HG02938 (cell line): ENCODE measurements around the gene IYD.
"Not testable (repeated sequence)": the region's sequence is repeated elsewhere in the genome, so short reads cannot be mapped to it uniquely, and the experiment has no call there.

ENCODE experiments used
- ATAC-seq: cut with Tn5 transposase; IDR thresholded peaks from one replicate; pipeline ENCODE4 v1.9.1; 2021; ENCODE audit warnings: mild to moderate bottlenecking, moderate library complexity; ENCODE audit not compliant: unreplicated experiment

The IYD gene

GRCh38 chr6:150349546-150349945, 19.3 kb upstream of the IYD start:
- no peak for ATAC-seq

DNA sequence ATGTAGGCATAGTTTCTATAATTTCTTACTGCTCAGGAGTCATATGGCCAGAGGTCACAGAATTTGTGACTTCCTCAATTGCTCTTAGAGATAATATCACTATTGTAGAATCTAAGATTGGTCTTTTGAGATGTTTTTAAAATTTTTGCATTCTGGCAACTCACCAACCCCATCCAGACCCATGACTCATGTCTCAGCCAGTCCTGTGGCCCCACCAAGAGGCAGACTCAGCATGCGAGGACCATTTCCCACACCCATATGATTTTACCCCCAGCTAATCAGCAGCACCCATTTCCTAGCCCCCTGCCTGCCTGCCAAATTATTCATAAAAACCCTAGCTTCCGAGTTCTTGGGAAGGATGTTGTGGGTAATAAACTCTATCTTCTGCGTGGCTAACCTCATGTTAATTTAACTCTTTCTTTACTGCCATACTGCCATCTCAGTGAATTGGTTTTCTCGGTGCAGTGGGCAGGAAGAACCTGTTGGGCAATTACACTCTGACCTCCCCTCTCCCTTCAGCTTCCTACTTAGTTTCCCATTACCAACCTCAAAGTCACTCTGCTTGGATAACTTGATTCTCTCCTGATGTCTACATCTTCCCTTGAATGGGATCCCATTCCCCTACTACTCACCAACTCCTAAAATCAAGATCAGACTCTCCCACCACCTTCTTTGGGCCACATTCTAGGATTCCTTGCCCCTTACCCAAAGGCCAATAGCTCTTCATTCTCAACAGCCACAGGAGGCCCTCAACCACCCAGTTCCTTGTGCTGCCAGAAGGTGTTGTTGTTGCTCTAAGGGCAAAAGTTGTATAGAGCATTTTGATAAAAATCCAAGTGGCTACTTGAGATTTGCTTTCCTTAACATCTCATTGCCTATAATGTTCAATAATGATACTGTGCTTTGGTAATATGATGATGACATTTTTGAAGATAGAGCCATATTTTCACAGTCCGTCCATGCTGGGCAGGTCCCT, 16.2 kb upstream of the IYD start:
- no peak for ATAC-seq

GRCh38 chr6:150353445-150353844, 15.4 kb upstream of the IYD start:
- ATAC-seq, result no peak

- no peak for ATAC-seq
These were observed 13.8 kb upstream of the IYD start for GRCh38 chr6:150354754-150355571.

DNA sequence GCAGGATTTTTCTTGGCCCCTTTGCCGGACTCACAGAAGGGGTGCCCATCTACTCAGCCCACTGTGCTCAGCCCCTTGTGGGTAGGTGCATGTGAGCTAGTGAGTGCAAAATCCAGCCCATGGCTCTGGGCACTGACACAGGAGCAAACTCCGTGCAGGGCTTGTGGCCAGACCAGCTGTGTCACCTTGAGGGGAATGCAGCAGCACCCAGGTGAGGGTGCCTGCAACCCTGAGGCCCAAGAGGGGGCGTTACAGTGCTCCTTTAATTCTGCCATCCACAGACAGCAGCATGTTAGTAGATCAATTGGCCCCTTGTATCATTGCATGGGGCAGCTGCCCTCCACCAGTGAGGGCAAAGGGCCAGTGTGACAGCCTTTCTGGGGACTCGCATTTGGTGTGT, 12.9 kb upstream of the IYD start:
- ATAC-seq, result no peak

DNA sequence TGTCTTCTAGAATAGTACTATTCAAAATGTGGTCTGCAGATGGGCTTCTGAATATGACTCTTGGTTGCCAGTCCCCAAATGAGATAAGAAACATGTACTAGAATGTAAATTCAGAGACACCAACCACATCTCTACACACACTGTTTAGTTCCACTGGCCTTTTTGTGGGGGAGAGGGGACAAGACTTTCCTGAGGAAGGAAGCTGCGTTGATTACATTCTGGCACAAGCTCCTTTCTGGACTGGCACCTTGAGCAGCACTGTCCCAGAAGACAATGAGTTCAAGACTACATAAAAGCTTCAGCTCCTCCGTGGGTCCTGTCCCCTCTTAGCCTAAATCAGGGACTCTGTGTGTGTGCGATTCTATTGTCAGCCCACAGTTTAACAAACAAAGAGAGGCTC, 6.9 kb upstream of the IYD start:
- ATAC-seq, result no peak

- ATAC-seq, result no peak
These were observed 5.1 kb upstream of the IYD start for GRCh38 chr6:150363733-150364132.

GRCh38 chr6:150366118-150366778, 2.6 kb upstream of the IYD start:
- ATAC-seq, result no peak

DNA sequence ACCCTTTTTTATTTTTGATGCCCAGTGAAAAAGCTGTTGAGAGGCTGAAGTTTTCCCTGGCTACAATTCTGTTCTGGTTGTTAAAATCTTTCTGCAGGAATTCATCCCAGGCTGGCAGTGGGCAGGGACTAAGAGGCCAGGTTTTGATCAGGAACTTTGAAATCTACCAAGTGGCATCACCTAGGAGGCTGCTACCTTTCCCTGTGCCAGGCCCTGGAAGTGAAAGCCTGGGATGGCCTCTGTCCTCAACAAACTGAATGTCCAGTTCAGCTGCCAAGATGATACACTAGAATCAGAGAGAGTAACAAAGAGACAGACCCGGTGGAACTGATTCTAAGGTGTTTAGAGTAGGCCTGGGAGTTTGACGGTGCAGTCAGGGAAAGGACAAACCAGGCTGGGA, 596 bp downstream of the IYD start:
- no peak for ATAC-seq

DNA sequence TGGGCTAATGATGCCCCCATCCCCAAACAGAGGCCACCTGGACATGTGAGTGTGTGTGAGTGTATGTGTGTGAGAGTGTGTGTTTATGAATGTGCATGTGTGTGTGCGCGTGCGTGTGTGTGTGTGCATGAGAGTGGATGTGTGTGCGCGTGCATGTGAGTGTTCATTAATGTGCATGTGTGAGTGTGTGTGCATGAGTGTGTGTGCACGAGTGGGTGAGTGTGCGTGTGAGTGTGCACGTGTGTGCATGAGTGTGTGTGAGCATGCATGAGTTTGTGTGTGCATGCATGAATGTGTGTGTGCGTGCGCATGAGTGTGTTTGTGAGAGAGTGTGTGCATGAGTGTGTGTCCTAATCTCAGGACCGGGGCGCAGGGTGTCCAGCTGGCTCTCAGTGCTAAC, 1.3 kb downstream of the IYD start:
- ATAC-seq, result no peak

GRCh38 chr6:150371356-150371755, 2.5 kb downstream of the IYD start:
- no peak for ATAC-seq

DNA sequence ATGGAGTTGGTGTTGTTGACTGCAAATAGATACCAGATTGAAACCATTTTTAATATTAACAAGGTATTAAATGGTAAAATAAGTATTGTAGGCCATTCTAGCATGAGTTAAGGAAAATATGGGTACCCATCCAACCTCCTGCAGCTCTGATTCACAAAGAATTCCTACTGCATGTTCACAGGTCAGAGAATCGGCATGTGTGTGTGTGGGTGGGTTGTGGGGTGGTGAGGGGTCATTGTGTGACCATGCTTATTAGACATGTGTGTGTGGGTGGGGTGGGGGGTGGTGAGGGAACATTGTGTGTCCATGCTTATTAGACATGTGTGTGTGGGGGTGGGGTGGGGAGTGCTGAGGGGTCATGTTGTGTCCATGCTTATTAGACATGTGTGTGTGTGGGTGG, 3.2 kb downstream of the IYD start:
- no peak for ATAC-seq

GRCh38 chr6:150373260-150373701, 4.5 kb downstream of the IYD start:
- ATAC-seq, result no peak

GRCh38 chr6:150374346-150374745, 5.5 kb downstream of the IYD start:
- not testable (repeated sequence) for ATAC-seq

DNA sequence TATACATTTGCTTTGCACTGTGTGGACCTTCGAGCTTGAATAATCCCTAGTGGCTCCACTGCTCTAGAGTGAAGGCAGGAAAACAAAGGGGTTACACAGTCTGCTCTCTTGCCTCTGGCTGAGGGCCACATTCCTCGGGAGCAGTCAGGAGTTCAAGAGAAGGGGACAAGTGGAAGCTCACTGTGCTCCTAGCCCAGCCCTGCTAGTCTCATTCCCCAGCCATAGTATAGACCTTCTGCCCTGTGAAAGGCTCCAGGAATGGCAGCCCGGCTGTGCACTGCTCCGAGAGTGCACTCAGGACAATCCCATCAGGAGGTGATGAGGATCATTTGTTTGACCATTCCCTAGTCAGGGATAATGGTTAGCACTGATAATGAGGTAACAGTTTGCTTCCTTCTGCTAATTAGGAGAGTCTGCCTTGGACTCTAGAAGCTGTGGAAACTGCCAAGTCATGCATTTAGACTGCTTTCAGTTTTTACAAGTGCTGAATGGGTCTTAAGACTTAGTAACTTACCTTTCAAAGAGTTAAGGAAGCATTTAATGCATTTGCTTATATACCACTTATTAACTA, 8.5 kb downstream of the IYD start:
- no peak for ATAC-seq

DNA sequence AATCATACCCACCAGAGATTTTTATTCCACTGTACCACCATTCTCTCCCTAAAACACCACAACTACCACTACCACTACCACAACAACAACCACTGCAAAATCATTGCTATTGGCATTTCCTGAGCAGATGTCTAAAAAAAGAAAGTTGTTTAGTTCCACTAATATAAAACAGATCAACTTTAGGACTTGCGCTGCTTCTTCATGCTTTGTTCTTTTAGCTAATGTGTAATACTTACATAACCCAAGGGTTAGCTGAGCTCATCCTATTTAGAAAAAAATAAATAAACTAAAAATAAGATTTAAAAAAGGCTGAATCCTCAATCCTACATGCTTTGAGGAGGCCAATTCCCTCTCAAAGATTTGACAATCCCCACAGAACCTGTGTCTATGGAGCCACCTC, 11.4 kb downstream of the IYD start:
- no peak for ATAC-seq

- no peak for ATAC-seq
These were observed 13.4 kb downstream of the IYD start for GRCh38 chr6:150382171-150382570.

- ATAC-seq, result no peak
These were observed 22.6 kb downstream of the IYD start for GRCh38 chr6:150391414-150391813.

GRCh38 chr6:150391890-150392289, 23.1 kb downstream of the IYD start:
- no peak for ATAC-seq

GRCh38 chr6:150392452-150393220, 23.8 kb downstream of the IYD start:
- ATAC-seq, result no peak
